ENCODE measurements around the gene TRIM2. TPM values are rescaled to one million over a fixed set of nuclear protein-coding genes. Genes with fewer than 3 reads are reported as not detected.
A peak's percentile ranks its signal among the peaks of the same experiment; 100 is the strongest.

The TRIM2 gene
- total and polyA plus RNA-seq, 2 experiments from 2014 or later = 22.0 to 61.5 TPM

- TF ChIP-seq, protein P1, sequence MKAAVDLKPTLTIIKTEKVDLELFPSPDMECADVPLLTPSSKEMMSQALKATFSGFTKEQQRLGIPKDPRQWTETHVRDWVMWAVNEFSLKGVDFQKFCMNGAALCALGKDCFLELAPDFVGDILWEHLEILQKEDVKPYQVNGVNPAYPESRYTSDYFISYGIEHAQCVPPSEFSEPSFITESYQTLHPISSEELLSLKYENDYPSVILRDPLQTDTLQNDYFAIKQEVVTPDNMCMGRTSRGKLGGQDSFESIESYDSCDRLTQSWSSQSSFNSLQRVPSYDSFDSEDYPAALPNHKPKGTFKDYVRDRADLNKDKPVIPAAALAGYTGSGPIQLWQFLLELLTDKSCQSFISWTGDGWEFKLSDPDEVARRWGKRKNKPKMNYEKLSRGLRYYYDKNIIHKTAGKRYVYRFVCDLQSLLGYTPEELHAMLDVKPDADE (IDR thresholded peaks at IDR 0.05) = no peak
- no peak for TF ChIP-seq ZNF331 (CRISPR knock-in tag; IDR thresholded peaks at IDR 0.05; ENCODE audit: low read depth)
- no peak for TF ChIP-seq EZH2phosphoT487 (IDR thresholded peaks at IDR 0.05; ENCODE audit: unreplicated experiment)
- no peak for TF ChIP-seq NANOG (IDR thresholded peaks at IDR 0.05; ENCODE audit: borderline replicate concordance)
- TF ChIP-seq ZNF114 (CRISPR knock-in tag; IDR thresholded peaks at IDR 0.05) = no peak
Observed at GRCh38 chr4:153291562-153291961, 87.3 kb downstream of the TRIM2 start (continued).

GRCh38 chr4:153292897-153293741, 88.9 kb downstream of the TRIM2 start:
- no peak overlapping the region for H3K27ac Mint-ChIP-seq
- H3K9me3 Mint-ChIP-seq = peaks cover 26% of the 10 kb centered on the region; the same call in 2 of the 3 replicates
- H3K36me3 ChIP-seq (ENCODE audit: insufficient read depth) = peaks cover under 1% of the 10 kb centered on the region; the same call in 1 of the 2 replicates
- H3K27me3 Mint-ChIP-seq (ENCODE audit: insufficient read depth, low read depth, poor library complexity) = peaks cover 3% of the 10 kb centered on the region
- 0 out of 2 replicates have a peak overlapping the region, but pooled peaks have one; percentile 61 for H3K27ac ChIP-seq (ENCODE audit: low read depth)
- ATAC-seq (no peak), DNase-seq (ENCODE audit: low spot score) (no peak)
- H3K9me2 ChIP-seq (ENCODE audit: insufficient read depth) = peaks cover 7% of the 10 kb centered on the region; the same call in 1 of the 2 replicates
- no peak overlapping the region for H3K4me2 ChIP-seq
- peaks cover 60% of the 10 kb centered on the region for H3K36me3 Mint-ChIP-seq (ENCODE audit: low read depth)
- H3K79me2 ChIP-seq (replicated peaks; ENCODE audit: insufficient read depth) = 0 out of 2 replicates have a peak, but pooled peaks cover 7% of the 10 kb centered on the region
- no peak overlapping the region for H3K4me3 Mint-ChIP-seq
- no peak for TF ChIP-seq JUNB (IDR thresholded peaks at IDR 0.05; ENCODE audit: unreplicated experiment)
- TF ChIP-seq ZNF331 (CRISPR knock-in tag; IDR thresholded peaks at IDR 0.05; ENCODE audit: low read depth) = no peak
- TF ChIP-seq NANOG (IDR thresholded peaks at IDR 0.05; ENCODE audit: borderline replicate concordance) = no peak
- TF ChIP-seq CTCF (conservative IDR thresholded peaks at IDR 0.05; ENCODE audit: low read depth in 2 of 2) = no peak
- TF ChIP-seq CREB1 (CRISPR knock-in tag; IDR thresholded peaks at IDR 0.05; ENCODE audit: low read depth) = no peak
- no peak for TF ChIP-seq ZNF114 (CRISPR knock-in tag; IDR thresholded peaks at IDR 0.05)
- TF ChIP-seq EZH2phosphoT487 (IDR thresholded peaks at IDR 0.05; ENCODE audit: unreplicated experiment) = no peak
- TF ChIP-seq, protein P1 (IDR thresholded peaks at IDR 0.05) = no peak
- TF ChIP-seq EZH2 (IDR thresholded peaks at IDR 0.05; ENCODE audit: low read depth, unreplicated experiment) = no peak
- no peak for TF ChIP-seq REST (IDR thresholded peaks at IDR 0.05; ENCODE audit: unreplicated experiment)
- TF ChIP-seq POLR2AphosphoS5 (IDR thresholded peaks at IDR 0.05; ENCODE audit: low read depth) = no peak
- H3K4me1 ChIP-seq (ENCODE audit: insufficient read depth) = no peaks in the 10 kb centered on the region
- H3K4me3 ChIP-seq = no peak overlapping the region
- peaks cover 17% of the 10 kb centered on the region for H3K4me1 Mint-ChIP-seq
- no peaks in the 10 kb centered on the region for H3K27me3 ChIP-seq (ENCODE audit: insufficient read depth)
- no peaks in the 10 kb centered on the region for H3F3A ChIP-seq (replicated peaks; ENCODE audit: low read depth)
- no peak overlapping the region for H2AFZ ChIP-seq
- H4K20me1 ChIP-seq (replicated peaks; ENCODE audit: insufficient read depth) = 0 out of 2 replicates have a peak, but pooled peaks cover 7% of the 10 kb centered on the region
